Activated B cell treated with CpG ODN at 0.5 μM for 24 hours (primary cell): ENCODE results near the gene CIBAR2. TPM values are rescaled to one million over a fixed set of nuclear protein-coding genes. Genes with fewer than 3 reads are reported as not detected.

ENCODE experiments used
- ATAC-seq: fragments of 200-7000 bp; cut with Tn5 transposase; one replicate; pipeline ENCODE4 v1.10.0; 2021; ENCODE audit warnings: low read depth, mild to moderate bottlenecking, moderate library complexity
- CTCF ChIA-PET: fragments of 350-600 bp; sonication (Branson Sonifier 250); formaldehyde crosslinking; loops from one replicate; lab custom pipeline; 2021; ENCODE audit warnings: antibody characterized with exemption; lab: Charles Lee
- POLR2A ChIA-PET: fragments of 350-600 bp; sonication (Branson Sonifier 250); formaldehyde crosslinking; loops from one replicate; lab custom pipeline; 2021; ENCODE audit warnings: antibody characterized with exemption; lab: Charles Lee
- DNase-seq: peaks from one replicate; pipeline ENCODE4 v3.0.0; 2022
- H3K27ac Mint-ChIP-seq: one replicate; pipeline ENCODE4 v1.8.0; 2020; ENCODE audit warnings: mixed read lengths
- H3K27me3 Mint-ChIP-seq: one replicate; pipeline ENCODE4 v1.8.0; 2021; ENCODE audit warnings: mixed read lengths
- H3K36me3 Mint-ChIP-seq: one replicate; pipeline ENCODE4 v1.8.0; 2021; ENCODE audit warnings: low read depth, mixed read lengths
- H3K4me1 Mint-ChIP-seq: one replicate; pipeline ENCODE4 v1.8.0; 2021; ENCODE audit warnings: mixed read lengths
- H3K4me3 Mint-ChIP-seq: one replicate; pipeline ENCODE4 v1.8.0; 2020; ENCODE audit warnings: mild to moderate bottlenecking, mixed read lengths
- H3K9me3 Mint-ChIP-seq: one replicate; pipeline ENCODE4 v1.8.0; 2020; ENCODE audit warnings: mixed read lengths
- CTCF ChIP-seq: fragments of 200-600 bp; IDR thresholded peaks from one replicate; pipeline ENCODE4 v1.8.0; 2022; ENCODE audit warnings: antibody characterized with exemption, mild to moderate bottlenecking
- intact Hi-C: fragments of 100-400 bp; cut with micrococcal nuclease; formaldehyde crosslinking; loops from one replicate; pipeline ENCODE4 v1.15.1; 2024
- total RNA-seq: library from RNA; stranded (reverse); gene quantifications from 2 replicates; pipeline ENCODE4 v1.2.3, GENCODE V29; 2022

Gene CIBAR2
- total RNA-seq, 1 donor from 2014 or later, result not detected

DNA sequence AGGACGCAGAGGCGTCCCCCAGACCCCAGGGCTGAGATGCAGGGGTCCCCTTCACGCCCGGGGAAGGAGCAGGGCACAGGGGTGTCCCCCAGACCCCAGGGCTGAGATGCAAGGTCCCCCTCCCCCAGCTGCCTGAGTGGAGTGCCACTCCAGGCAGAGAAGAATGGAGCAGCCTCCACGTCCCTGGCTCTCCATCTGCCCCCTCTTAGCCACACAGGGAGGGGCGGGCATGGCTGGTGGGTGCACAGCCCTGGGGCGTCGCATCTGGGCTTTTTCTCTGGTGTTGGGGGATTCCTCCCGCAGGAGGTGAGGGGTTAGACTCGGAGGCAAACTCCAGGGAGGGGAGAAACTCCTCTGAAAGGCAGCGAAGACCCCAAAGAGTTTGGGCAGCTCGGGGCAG is 17.5 kb downstream of the CIBAR2 start:
- Mint-ChIP-seq H3K4me1 (no peaks in the 10 kb centered on the region), H3K4me3 (no peak overlapping the region), H3K27me3 (peaks cover 6% of the 10 kb centered on the region), H3K27ac (no peak overlapping the region), H3K9me3 (no peaks in the 10 kb centered on the region), H3K36me3 (no peaks in the 10 kb centered on the region)
- ChIA-PET POLR2A (no interaction called here), CTCF (no interaction called here)
- no peak for TF ChIP-seq CTCF
- intact Hi-C loops, result no loop called here
- ATAC-seq (no peak), DNase-seq (no peak)

DNA sequence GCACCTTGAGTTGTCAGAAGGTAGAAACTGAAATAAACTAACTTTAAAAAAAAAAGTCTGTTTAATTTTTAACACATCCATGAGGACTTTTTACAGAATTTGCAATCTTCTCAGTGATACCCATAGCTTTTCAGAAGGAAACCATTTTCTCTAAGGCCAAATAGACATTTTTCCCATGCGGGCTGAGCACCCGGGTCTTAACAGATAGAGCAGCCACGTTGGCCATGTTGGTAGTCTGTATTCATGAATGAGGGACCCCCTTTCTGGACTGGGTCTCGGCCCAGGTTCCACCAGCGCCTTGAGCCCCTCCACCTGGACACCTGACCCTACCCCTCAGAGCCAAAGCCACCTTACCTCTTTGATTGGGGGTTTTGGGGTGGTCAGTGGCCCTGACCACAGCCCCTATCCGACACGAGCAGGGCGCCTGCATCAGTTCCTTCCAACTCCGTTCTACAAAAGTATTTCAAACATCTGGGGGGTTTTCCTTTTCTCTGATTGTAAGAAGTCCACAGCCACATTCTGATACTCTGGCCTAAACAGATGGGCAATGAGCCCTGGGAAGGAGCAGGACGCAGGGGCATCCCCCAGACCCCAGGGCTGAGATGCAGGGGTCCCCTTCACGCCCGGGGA is 18.0 kb downstream of the CIBAR2 start:
- intact Hi-C loops, result no loop called here
- Mint-ChIP-seq H3K27ac (no peak overlapping the region), H3K9me3 (no peaks in the 10 kb centered on the region), H3K27me3 (peaks cover 6% of the 10 kb centered on the region), H3K4me1 (no peaks in the 10 kb centered on the region), H3K4me3 (no peak overlapping the region), H3K36me3 (no peaks in the 10 kb centered on the region)
- POLR2A ChIA-PET, result no interaction called here
- ATAC-seq (no peak), DNase-seq (no peak)
- CTCF ChIA-PET, result no interaction called here
- no peak for TF ChIP-seq CTCF

- Mint-ChIP-seq H3K9me3 (no peaks in the 10 kb centered on the region), H3K27ac (no peak overlapping the region), H3K36me3 (no peaks in the 10 kb centered on the region), H3K4me3 (no peak overlapping the region), H3K4me1 (no peaks in the 10 kb centered on the region), H3K27me3 (peaks cover 8% of the 10 kb centered on the region)
- ChIA-PET POLR2A (no interaction called here), CTCF (no interaction called here)
- ATAC-seq (no peak), DNase-seq (no peak)
- intact Hi-C loops, result no loop called here
- no peak for TF ChIP-seq CTCF
Observed at GRCh38 chr16:85093705-85094104, 18.6 kb downstream of the CIBAR2 start.

GRCh38 chr16:85092851-85093250 is 19.4 kb downstream of the CIBAR2 start:
- H3K27ac Mint-ChIP-seq, result no peak overlapping the region
- H3K27me3 Mint-ChIP-seq, result peaks cover 9% of the 10 kb centered on the region
- DNase-seq, result no peak
- intact Hi-C loops, result no loop called here
- CTCF ChIA-PET, result no interaction called here
- POLR2A ChIA-PET, result no interaction called here
- no peaks in the 10 kb centered on the region for H3K9me3 Mint-ChIP-seq
- H3K4me3 Mint-ChIP-seq, result no peak overlapping the region
- TF ChIP-seq CTCF, result no peak
- no peaks in the 10 kb centered on the region for H3K36me3 Mint-ChIP-seq
- ATAC-seq, result no peak
- no peaks in the 10 kb centered on the region for H3K4me1 Mint-ChIP-seq

GRCh38 chr16:85092309-85092708 is 20.0 kb downstream of the CIBAR2 start:
- Mint-ChIP-seq H3K27me3 (peaks cover 6% of the 10 kb centered on the region), H3K9me3 (no peaks in the 10 kb centered on the region), H3K4me1 (no peaks in the 10 kb centered on the region), H3K36me3 (no peaks in the 10 kb centered on the region), H3K27ac (no peak overlapping the region), H3K4me3 (no peak overlapping the region)
- no peak for ATAC-seq
- intact Hi-C loops, result no loop called here
- ChIA-PET CTCF (no interaction called here), POLR2A (no interaction called here)
- no peak for TF ChIP-seq CTCF
- no peak for DNase-seq
